SK-N-SH treated with all-trans-retinoic acid at 6 μM for 48 hours (cell line): ENCODE results near the gene SGSM1.

Experiments
- ATAC-seq: fragments of 200-7000 bp; cut with Tn5 transposase; 3 replicates; pipeline ENCODE4 v1.9.1; 2020; ENCODE audit warnings: mild to moderate bottlenecking, moderate library complexity
- ARNTL ChIP-seq: fragments of 450-650 bp; formaldehyde crosslinking; IDR thresholded peaks from 2 replicates; pipeline ENCODE4 v1.5.0; 2020; ENCODE audit warnings: low read depth, mild to moderate bottlenecking, moderate library complexity, borderline replicate concordance
- BACH2 ChIP-seq: fragments of 250-450 bp; sonication (Bioruptor Pico); IDR thresholded peaks from 2 replicates; pipeline ENCODE4 v1.9.0; 2021; ENCODE audit warnings: mild to moderate bottlenecking, borderline replicate concordance
- CREB5 ChIP-seq: fragments of 250-450 bp; sonication (Bioruptor Pico); IDR thresholded peaks from 2 replicates; pipeline ENCODE4 v1.5.1; 2020; ENCODE audit warnings: low read depth, mild to moderate bottlenecking, moderate library complexity
- CSRNP3 ChIP-seq: fragments of 250-450 bp; sonication (Bioruptor Pico); IDR thresholded peaks from 2 replicates; pipeline ENCODE4 v1.5.1; 2021; ENCODE audit warnings: mild to moderate bottlenecking, moderate library complexity
- ESRRG ChIP-seq: fragments of 250-450 bp; sonication (Bioruptor Pico); IDR thresholded peaks from 2 replicates; pipeline ENCODE4 v1.6.1; 2021; ENCODE audit warnings: mild to moderate bottlenecking
- GLIS3 ChIP-seq: fragments of 250-450 bp; sonication (Bioruptor Pico); IDR thresholded peaks from 2 replicates; pipeline ENCODE4 v1.5.0; 2020; ENCODE audit warnings: mild to moderate bottlenecking, moderate library complexity
- ISL1 ChIP-seq: fragments of 250-450 bp; sonication (Bioruptor Pico); IDR thresholded peaks from 2 replicates; pipeline ENCODE4 v2.1.2; 2022; ENCODE audit warnings: mild to moderate bottlenecking, moderate library complexity
- OSR1 ChIP-seq: fragments of 250-450 bp; sonication (Bioruptor Pico); IDR thresholded peaks from 2 replicates; pipeline ENCODE4 v1.8.0; 2022; ENCODE audit warnings: moderate library complexity, mild to moderate bottlenecking, inconsistent platforms
- PPARA ChIP-seq: fragments of 250-450 bp; sonication (Bioruptor Pico); IDR thresholded peaks from 2 replicates; pipeline ENCODE4 v1.5.0; 2020; ENCODE audit warnings: mild to moderate bottlenecking, borderline replicate concordance
- RARB ChIP-seq: fragments of 250-450 bp; sonication (Bioruptor Pico); IDR thresholded peaks from 2 replicates; pipeline ENCODE4 v1.8.0; 2021; ENCODE audit warnings: mild to moderate bottlenecking, moderate library complexity
- SNAI2 ChIP-seq: fragments of 250-450 bp; sonication (Bioruptor Pico); IDR thresholded peaks from 2 replicates; pipeline ENCODE4 v1.5.0; 2020; ENCODE audit warnings: mild to moderate bottlenecking, moderate library complexity
- TCF4 ChIP-seq: fragments of 250-450 bp; sonication (Bioruptor Pico); IDR thresholded peaks from 2 replicates; pipeline ENCODE4 v1.8.0; 2021; ENCODE audit warnings: mild to moderate bottlenecking, moderate library complexity, borderline replicate concordance
- TOX ChIP-seq: fragments of 250-450 bp; sonication (Bioruptor Pico); IDR thresholded peaks from 2 replicates; pipeline ENCODE4 v1.8.0; 2021; ENCODE audit warnings: mild to moderate bottlenecking, moderate library complexity, borderline replicate concordance
- TSHZ2 ChIP-seq: fragments of 250-450 bp; sonication (Bioruptor Pico); IDR thresholded peaks from 2 replicates; pipeline ENCODE4 v1.5.0; 2020; ENCODE audit warnings: mild to moderate bottlenecking, moderate library complexity
- ZC3H10 ChIP-seq: fragments of 250-450 bp; sonication (Bioruptor Pico); IDR thresholded peaks from 2 replicates; pipeline ENCODE4 v1.5.1; 2021; ENCODE audit warnings: mild to moderate bottlenecking, moderate library complexity
- ZFP3 ChIP-seq: fragments of 250-450 bp; sonication (Bioruptor Pico); IDR thresholded peaks from 2 replicates; pipeline ENCODE4 v1.5.0; 2020; ENCODE audit warnings: mild to moderate bottlenecking, moderate library complexity
- ZNF70 ChIP-seq: fragments of 450-650 bp; formaldehyde crosslinking; IDR thresholded peaks from 2 replicates; pipeline ENCODE4 v1.5.0; 2020; ENCODE audit warnings: mild to moderate bottlenecking, moderate library complexity
- ZNF8 ChIP-seq: fragments of 450-650 bp; formaldehyde crosslinking; IDR thresholded peaks from 2 replicates; pipeline ENCODE4 v1.5.0; 2020; ENCODE audit warnings: mild to moderate bottlenecking, moderate library complexity
- TF ChIP-seq, protein P1 (sequence below): fragments of 250-450 bp; sonication (Bioruptor Pico); IDR thresholded peaks from 2 replicates; pipeline ENCODE4 v1.8.0; 2021; ENCODE audit warnings: low read depth, mild to moderate bottlenecking, moderate library complexity, borderline replicate concordance
- TF ChIP-seq, protein P2 (sequence below): fragments of 250-450 bp; sonication (Bioruptor Pico); IDR thresholded peaks from 2 replicates; pipeline ENCODE4 v1.8.0; 2020; ENCODE audit warnings: mild to moderate bottlenecking, moderate library complexity, borderline replicate concordance

SGSM1 gene

GRCh38 chr22:24776525-24776924, 29.5 kb upstream of the SGSM1 start:
- ATAC-seq: no peak
- no peak for TF ChIP-seq ISL1 (CRISPR knock-in tag)
- no peak for TF ChIP-seq PPARA (CRISPR knock-in tag)
- no peak for TF ChIP-seq ZFP3 (CRISPR knock-in tag)
- TF ChIP-seq CREB5 (CRISPR knock-in tag): no peak
- TF ChIP-seq TOX: no peak
- TF ChIP-seq GLIS3: no peak
- TF ChIP-seq, protein P1, sequence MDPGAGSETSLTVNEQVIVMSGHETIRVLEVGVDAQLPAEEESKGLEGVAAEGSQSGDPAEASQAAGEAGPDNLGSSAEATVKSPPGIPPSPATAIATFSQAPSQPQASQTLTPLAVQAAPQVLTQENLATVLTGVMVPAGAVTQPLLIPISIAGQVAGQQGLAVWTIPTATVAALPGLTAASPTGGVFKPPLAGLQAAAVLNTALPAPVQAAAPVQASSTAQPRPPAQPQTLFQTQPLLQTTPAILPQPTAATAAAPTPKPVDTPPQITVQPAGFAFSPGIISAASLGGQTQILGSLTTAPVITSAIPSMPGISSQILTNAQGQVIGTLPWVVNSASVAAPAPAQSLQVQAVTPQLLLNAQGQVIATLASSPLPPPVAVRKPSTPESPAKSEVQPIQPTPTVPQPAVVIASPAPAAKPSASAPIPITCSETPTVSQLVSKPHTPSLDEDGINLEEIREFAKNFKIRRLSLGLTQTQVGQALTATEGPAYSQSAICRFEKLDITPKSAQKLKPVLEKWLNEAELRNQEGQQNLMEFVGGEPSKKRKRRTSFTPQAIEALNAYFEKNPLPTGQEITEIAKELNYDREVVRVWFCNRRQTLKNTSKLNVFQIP (CRISPR knock-in tag): no peak
- no peak for TF ChIP-seq CSRNP3 (CRISPR knock-in tag)
- TF ChIP-seq OSR1 (CRISPR knock-in tag): no peak

- TF ChIP-seq, protein P2, sequence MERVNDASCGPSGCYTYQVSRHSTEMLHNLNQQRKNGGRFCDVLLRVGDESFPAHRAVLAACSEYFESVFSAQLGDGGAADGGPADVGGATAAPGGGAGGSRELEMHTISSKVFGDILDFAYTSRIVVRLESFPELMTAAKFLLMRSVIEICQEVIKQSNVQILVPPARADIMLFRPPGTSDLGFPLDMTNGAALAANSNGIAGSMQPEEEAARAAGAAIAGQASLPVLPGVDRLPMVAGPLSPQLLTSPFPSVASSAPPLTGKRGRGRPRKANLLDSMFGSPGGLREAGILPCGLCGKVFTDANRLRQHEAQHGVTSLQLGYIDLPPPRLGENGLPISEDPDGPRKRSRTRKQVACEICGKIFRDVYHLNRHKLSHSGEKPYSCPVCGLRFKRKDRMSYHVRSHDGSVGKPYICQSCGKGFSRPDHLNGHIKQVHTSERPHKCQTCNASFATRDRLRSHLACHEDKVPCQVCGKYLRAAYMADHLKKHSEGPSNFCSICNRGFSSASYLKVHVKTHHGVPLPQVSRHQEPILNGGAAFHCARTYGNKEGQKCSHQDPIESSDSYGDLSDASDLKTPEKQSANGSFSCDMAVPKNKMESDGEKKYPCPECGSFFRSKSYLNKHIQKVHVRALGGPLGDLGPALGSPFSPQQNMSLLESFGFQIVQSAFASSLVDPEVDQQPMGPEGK (CRISPR knock-in tag): no peak
- no peak for TF ChIP-seq ARNTL
- TF ChIP-seq TOX: no peak
- no peak for TF ChIP-seq TCF4
- no peak for TF ChIP-seq ZNF8
- no peak for TF ChIP-seq SNAI2
- TF ChIP-seq BACH2: no peak
- TF ChIP-seq ZNF70 (CRISPR knock-in tag): no peak
- TF ChIP-seq, protein P1 (CRISPR knock-in tag): no peak
- no peak for TF ChIP-seq CSRNP3 (CRISPR knock-in tag)
- no peak for TF ChIP-seq GLIS3
- TF ChIP-seq ESRRG (CRISPR knock-in tag): no peak
- no peak for TF ChIP-seq ZC3H10 (CRISPR knock-in tag)
- TF ChIP-seq ZFP3 (CRISPR knock-in tag): no peak
- no peak for TF ChIP-seq ISL1 (CRISPR knock-in tag)
- TF ChIP-seq CREB5 (CRISPR knock-in tag): no peak
- no peak for TF ChIP-seq OSR1 (CRISPR knock-in tag)
- TF ChIP-seq RARB: no peak
- TF ChIP-seq TSHZ2 (CRISPR knock-in tag): no peak
- no peak for TF ChIP-seq PPARA (CRISPR knock-in tag)
- ATAC-seq: no peak
These were observed 16.5 kb upstream of the SGSM1 start for GRCh38 chr22:24789516-24789915.
